HepG2 (cell line): ENCODE measurements around the gene RAD51C. TPM values are rescaled to one million over a fixed set of nuclear protein-coding genes. Genes with fewer than 3 reads are reported as not detected.

Experiments used
- FOXP4 ChIP-seq: sonication (generic); formaldehyde crosslinking; IDR thresholded peaks from 2 replicates; pipeline ENCODE4 v1.4.0; 2020; ENCODE audit warnings: missing genetic modification reagents
- GLMP ChIP-seq: sonication (generic); formaldehyde crosslinking; IDR thresholded peaks from 2 replicates; pipeline ENCODE4 v1.9.0; 2021; ENCODE audit warnings: missing genetic modification reagents, mild to moderate bottlenecking, borderline replicate concordance
- KAT2B ChIP-seq: fragments of 150-350 bp; IDR thresholded peaks from 2 replicates; pipeline ENCODE4 v1.6.1; 2014; ENCODE audit warnings: low read depth, low read length, borderline replicate concordance
- KLF9 ChIP-seq: IDR thresholded peaks from 2 replicates; pipeline ENCODE4 v1.6.1; 2016; ENCODE audit warnings: low read depth
- MTA3 ChIP-seq: sonication (generic); formaldehyde crosslinking; IDR thresholded peaks from 2 replicates; pipeline ENCODE4 v1.4.0; 2020; ENCODE audit warnings: missing genetic modification reagents
- NAIF1 ChIP-seq: sonication (generic); formaldehyde crosslinking; IDR thresholded peaks from 2 replicates; pipeline ENCODE4 v1.5.0; 2020; ENCODE audit warnings: mild to moderate bottlenecking, missing genetic modification reagents, borderline replicate concordance
- NR0B2 ChIP-seq: sonication (generic); formaldehyde crosslinking; IDR thresholded peaks from 2 replicates; pipeline ENCODE4 v1.4.0; 2020; ENCODE audit warnings: mild to moderate bottlenecking, missing genetic modification reagents
- PLRG1 ChIP-seq: fragments of 450-650 bp; conservative IDR thresholded peaks from 2 replicates; pipeline ENCODE4 v1.6.1; 2016
- PRDM10 ChIP-seq: sonication (generic); formaldehyde crosslinking; IDR thresholded peaks from 2 replicates; pipeline ENCODE4 v1.4.0; 2020; ENCODE audit warnings: low read depth, missing genetic modification reagents
- RAD51 ChIP-seq: fragments of 450-650 bp; IDR thresholded peaks from 2 replicates; pipeline ENCODE4 v1.6.1; 2016; ENCODE audit warnings: borderline replicate concordance
- RBFOX2 ChIP-seq: fragments of 200-400 bp; formaldehyde crosslinking; IDR thresholded peaks from 2 replicates; pipeline ENCODE4 v1.6.1; 2017; ENCODE audit warnings: low read depth, mild to moderate bottlenecking, low read length
- SMC3 ChIP-seq: IDR thresholded peaks from 2 replicates; pipeline ENCODE4 v1.6.1; 2011; ENCODE audit warnings: low read length, improper control_type of control experiment
- ZBTB42 ChIP-seq: sonication (generic); formaldehyde crosslinking; IDR thresholded peaks from 2 replicates; pipeline ENCODE4 v1.5.0; 2020; ENCODE audit warnings: mild to moderate bottlenecking, missing genetic modification reagents
- ZFP36 ChIP-seq: fragments of 150-350 bp; IDR thresholded peaks from 2 replicates; pipeline ENCODE4 v1.6.1; 2018; ENCODE audit warnings: borderline replicate concordance, low read length, low read depth; ENCODE audit not compliant: partially characterized antibody
- ZNF230 ChIP-seq: sonication (generic); formaldehyde crosslinking; IDR thresholded peaks from 2 replicates; pipeline ENCODE4 v1.4.0; 2020; ENCODE audit warnings: mild to moderate bottlenecking, missing genetic modification reagents
- ZNF280D ChIP-seq: sonication (generic); formaldehyde crosslinking; IDR thresholded peaks from 2 replicates; pipeline ENCODE4 v1.5.1; 2020; ENCODE audit warnings: mild to moderate bottlenecking, missing genetic modification reagents
- ZNF331 ChIP-seq: sonication (generic); formaldehyde crosslinking; IDR thresholded peaks from 2 replicates; pipeline ENCODE4 v1.4.0; 2020; ENCODE audit warnings: missing genetic modification reagents
- ZNF501 ChIP-seq: sonication (generic); formaldehyde crosslinking; IDR thresholded peaks from 2 replicates; pipeline ENCODE4 v1.5.1; 2020; ENCODE audit warnings: mild to moderate bottlenecking, moderate library complexity, missing genetic modification reagents
- ZSCAN12 ChIP-seq: sonication (generic); formaldehyde crosslinking; IDR thresholded peaks from 2 replicates; pipeline ENCODE4 v1.9.0; 2021; ENCODE audit warnings: mild to moderate bottlenecking, missing genetic modification reagents
- polyA plus RNA-seq, 8 experiments: library from polyadenylated mRNA; depleted of rRNA in 3 of 8; stranded (reverse) in 7 of 8; unstranded in 1 of 8; fragments of >200 nt; fragmentation: Illumina TruSeq in 4 of 8; extraction: Trizol in 4 of 8; gene quantifications; 2 replicates each; pipeline versions ENCODE4 v1.2.1 to v1.2.3, GENCODE V29; 2011 to 2016; ENCODE audit warnings: low read depth in 4 of 8, missing spikeins in 1 of 8, mixed read lengths in 1 of 8; ENCODE audit not compliant: insufficient read depth in 1 of 8
- total RNA-seq, 5 experiments: library from RNA; depleted of rRNA; stranded (reverse); fragments of >200 nt; fragmentation: Illumina TruSeq; extraction: Trizol; gene quantifications; 2 replicates each; pipeline ENCODE4 v1.2.3, GENCODE V29; 2016; ENCODE audit warnings: low read depth in 1 of 5

RAD51C gene
- total and polyA plus RNA-seq, 2 of the 13 experiments (the other 11 are each of a cell fraction or from before 2014, with no cell fraction given) = 38.5 to 106 TPM

- TF ChIP-seq NR0B2 (CRISPR knock-in tag) (no peak), RAD51 (no peak), ZSCAN12 (no peak), PLRG1 (no peak), ZBTB42 (CRISPR knock-in tag) (no peak), ZNF280D (CRISPR knock-in tag) (no peak), GLMP (CRISPR knock-in tag) (no peak), ZFP36 (no peak), KLF9 (CRISPR knock-in tag) (no peak), ZNF501 (CRISPR knock-in tag) (peak; percentile 79), RBFOX2 (no peak), MTA3 (no peak), KAT2B (no peak), ZNF230 (CRISPR knock-in tag) (no peak), FOXP4 (CRISPR knock-in tag) (no peak), ZNF331 (no peak), PRDM10 (CRISPR knock-in tag) (no peak), NAIF1 (CRISPR knock-in tag) (no peak), SMC3 (no peak)
Observed at GRCh38 chr17:58755577-58756245, 63.3 kb downstream of the RAD51C start, which contains the start of gene PPM1E (continued).
